Activated naive CD8-positive, alpha-beta T cell treated with anti-CD3 and anti-CD28 coated beads, Interleukin-2, amount 10 ng/mL, durations not matched to agents 7 days and 5 days (primary cell): ENCODE data around the gene DGCR2. TPM values are rescaled to one million over a fixed set of nuclear protein-coding genes. Genes with fewer than 3 reads are reported as not detected.
"Not testable (repeated sequence)": the region's sequence is repeated elsewhere in the genome, so short reads cannot be mapped to it uniquely, and the experiment has no call there.

Experiments used
- ATAC-seq: fragments of 150-1000 bp; cut with Tn5 transposase; one replicate; pipeline ENCODE4 v1.10.0; 2021; ENCODE audit warnings: low read depth, moderate library complexity
- POLR2A ChIA-PET: fragments of 350-600 bp; sonication (Branson Sonifier 250); formaldehyde crosslinking; loops from one replicate; lab custom pipeline; 2021; ENCODE audit warnings: antibody characterized with exemption; lab: Charles Lee
- DNase-seq: peaks from one replicate; pipeline ENCODE4 v3.0.0; 2021
- H3K27ac Mint-ChIP-seq: one replicate; pipeline ENCODE4 v1.8.0; 2022; ENCODE audit warnings: mild to moderate bottlenecking, mixed read lengths
- H3K27me3 Mint-ChIP-seq: one replicate; pipeline ENCODE4 v1.8.0; 2022; ENCODE audit warnings: mild to moderate bottlenecking, moderate library complexity, mixed read lengths
- H3K36me3 Mint-ChIP-seq: one replicate; pipeline ENCODE4 v1.8.0; 2021; ENCODE audit warnings: mild to moderate bottlenecking, mixed read lengths
- H3K4me1 Mint-ChIP-seq: one replicate; pipeline ENCODE4 v1.8.0; 2021; ENCODE audit warnings: mixed read lengths
- H3K4me3 Mint-ChIP-seq: one replicate; pipeline ENCODE4 v1.8.0; 2022; ENCODE audit warnings: mild to moderate bottlenecking, moderate library complexity, mixed read lengths
- H3K9me3 Mint-ChIP-seq: one replicate; pipeline ENCODE4 v1.8.0; 2021; ENCODE audit warnings: mixed read lengths
- total RNA-seq, 2 experiments: library from RNA; stranded (reverse); gene quantifications; one replicate each; pipeline ENCODE4 v1.2.3, GENCODE V29; 2021

The DGCR2 gene
- total RNA-seq, 2 experiments from 2014 or later = 38.0 to 38.3 TPM

GRCh38 chr22:19018256-19018655 is 104.0 kb downstream of the DGCR2 start:
- H3K36me3 Mint-ChIP-seq = no peaks in the 10 kb centered on the region
- no peak overlapping the region for H3K4me3 Mint-ChIP-seq
- POLR2A ChIA-PET = no interaction called here
- H3K27ac Mint-ChIP-seq = no peak overlapping the region
- DNase-seq (no peak), ATAC-seq (no peak)
- no peaks in the 10 kb centered on the region for H3K4me1 Mint-ChIP-seq
- H3K9me3 Mint-ChIP-seq = no peaks in the 10 kb centered on the region
- H3K27me3 Mint-ChIP-seq = peaks cover 16% of the 10 kb centered on the region

- ATAC-seq = no peak
- Mint-ChIP-seq H3K4me3 (no peak overlapping the region), H3K36me3 (no peaks in the 10 kb centered on the region), H3K4me1 (no peaks in the 10 kb centered on the region), H3K27me3 (peaks cover 22% of the 10 kb centered on the region), H3K9me3 (no peaks in the 10 kb centered on the region), H3K27ac (no peak overlapping the region)
- DNase-seq = no peak
- POLR2A ChIA-PET = no interaction called here
These were observed 106.0 kb downstream of the DGCR2 start for GRCh38 chr22:19016081-19016766.

GRCh38 chr22:19014886-19015285 is 107.3 kb downstream of the DGCR2 start:
- peaks cover 33% of the 10 kb centered on the region for H3K27me3 Mint-ChIP-seq
- H3K36me3 Mint-ChIP-seq = no peaks in the 10 kb centered on the region
- POLR2A ChIA-PET = no interaction called here
- no peak overlapping the region for H3K27ac Mint-ChIP-seq
- no peak for ATAC-seq
- H3K4me1 Mint-ChIP-seq = no peaks in the 10 kb centered on the region
- no peak for DNase-seq
- H3K4me3 Mint-ChIP-seq = no peak overlapping the region
- H3K9me3 Mint-ChIP-seq = no peaks in the 10 kb centered on the region

GRCh38 chr22:19013881-19014598 is 108.2 kb downstream of the DGCR2 start:
- POLR2A ChIA-PET, H3K36me3 Mint-ChIP-seq, H3K9me3 Mint-ChIP-seq, DNase-seq, H3K27ac Mint-ChIP-seq, H3K4me1 Mint-ChIP-seq, H3K4me3 Mint-ChIP-seq, ATAC-seq: not testable (repeated sequence)
- peaks cover 30% of the 10 kb centered on the region for H3K27me3 Mint-ChIP-seq

- H3K4me1 Mint-ChIP-seq, H3K4me3 Mint-ChIP-seq, POLR2A ChIA-PET, H3K9me3 Mint-ChIP-seq, H3K27ac Mint-ChIP-seq, H3K36me3 Mint-ChIP-seq, ATAC-seq, DNase-seq: not testable (repeated sequence)
- peaks cover 30% of the 10 kb centered on the region for H3K27me3 Mint-ChIP-seq
These were observed 108.8 kb downstream of the DGCR2 start for GRCh38 chr22:19013411-19013810.

- POLR2A ChIA-PET = no interaction called here
- Mint-ChIP-seq H3K4me3 (no peak overlapping the region), H3K9me3 (no peaks in the 10 kb centered on the region), H3K4me1 (no peaks in the 10 kb centered on the region), H3K27me3 (peaks cover 31% of the 10 kb centered on the region), H3K36me3 (no peaks in the 10 kb centered on the region), H3K27ac (no peak overlapping the region)
- no peak for ATAC-seq
- DNase-seq = no peak
These were observed 109.8 kb downstream of the DGCR2 start for GRCh38 chr22:19012308-19012986.

DNA sequence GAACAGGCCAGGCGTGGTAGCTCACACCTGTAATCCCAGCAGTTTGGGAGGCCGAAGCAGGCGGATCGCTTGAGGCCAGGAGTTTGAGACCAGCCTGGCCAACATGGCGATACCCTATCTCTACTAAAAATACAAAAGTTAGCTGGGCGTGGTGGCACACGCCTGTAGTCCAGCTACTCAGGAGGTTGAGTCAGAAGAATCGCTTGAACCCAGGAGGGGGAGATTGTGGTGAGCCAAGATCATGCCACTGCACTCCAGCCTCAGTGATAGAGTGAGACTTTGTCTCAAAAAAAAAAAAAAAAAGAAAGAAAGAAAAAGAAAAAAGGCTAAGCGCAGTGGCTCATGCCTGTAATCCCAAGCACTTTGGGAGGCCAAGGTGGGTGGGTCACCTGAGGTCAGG is 110.6 kb downstream of the DGCR2 start:
- POLR2A ChIA-PET = interaction anchor here (0.7 kb wide), 1 partner anchor 45 kb away, joined by 3 read pairs; no protein-coding TSS in a partner anchor
- H3K4me3 Mint-ChIP-seq, H3K36me3 Mint-ChIP-seq, ATAC-seq, H3K4me1 Mint-ChIP-seq, H3K9me3 Mint-ChIP-seq, H3K27ac Mint-ChIP-seq, DNase-seq: not testable (repeated sequence)
- H3K27me3 Mint-ChIP-seq = peaks cover 32% of the 10 kb centered on the region

- Mint-ChIP-seq H3K27me3 (peaks cover 32% of the 10 kb centered on the region), H3K27ac (no peak overlapping the region), H3K4me3 (no peak overlapping the region), H3K4me1 (no peaks in the 10 kb centered on the region), H3K36me3 (no peaks in the 10 kb centered on the region), H3K9me3 (no peaks in the 10 kb centered on the region)
- DNase-seq (no peak), ATAC-seq (no peak)
- POLR2A ChIA-PET = interaction anchor here (0.7 kb wide), 1 partner anchor 45 kb away, joined by 3 read pairs; no protein-coding TSS in a partner anchor
These were observed 111.1 kb downstream of the DGCR2 start for GRCh38 chr22:19011075-19011474.

GRCh38 chr22:19005905-19006304 is 116.3 kb downstream of the DGCR2 start:
- H3K27me3 Mint-ChIP-seq = peaks cover 38% of the 10 kb centered on the region
- H3K36me3 Mint-ChIP-seq = no peaks in the 10 kb centered on the region
- no peaks in the 10 kb centered on the region for H3K9me3 Mint-ChIP-seq
- no peak overlapping the region for H3K27ac Mint-ChIP-seq
- no peak overlapping the region for H3K4me3 Mint-ChIP-seq
- no peaks in the 10 kb centered on the region for H3K4me1 Mint-ChIP-seq
- POLR2A ChIA-PET = no interaction called here
- ATAC-seq = no peak
- no peak for DNase-seq

DNA sequence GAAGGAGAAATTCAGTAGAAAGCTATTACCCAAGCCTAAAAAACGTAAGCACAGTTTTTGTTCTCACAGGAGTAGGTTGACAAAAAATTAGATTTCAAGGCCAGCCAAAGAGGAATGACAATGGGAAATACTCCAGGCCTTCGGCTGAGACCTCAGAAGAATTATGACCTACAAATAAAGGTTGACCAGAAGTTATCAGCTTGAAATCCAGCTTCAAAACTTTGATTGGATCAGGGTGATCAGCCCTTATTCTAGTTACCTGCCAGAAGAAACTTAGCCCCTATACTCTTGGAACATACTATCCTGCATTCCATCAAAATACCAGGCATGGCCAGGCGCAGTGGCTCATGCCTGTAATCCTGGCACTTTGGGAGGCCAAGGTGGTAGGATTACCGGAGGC is 117.7 kb downstream of the DGCR2 start:
- POLR2A ChIA-PET = no interaction called here
- ATAC-seq = no peak
- H3K9me3 Mint-ChIP-seq = no peaks in the 10 kb centered on the region
- H3K27me3 Mint-ChIP-seq = peaks cover 31% of the 10 kb centered on the region
- H3K4me1 Mint-ChIP-seq = no peaks in the 10 kb centered on the region
- no peak for DNase-seq
- no peak overlapping the region for H3K4me3 Mint-ChIP-seq
- H3K27ac Mint-ChIP-seq = no peak overlapping the region
- H3K36me3 Mint-ChIP-seq = no peaks in the 10 kb centered on the region

- Mint-ChIP-seq H3K9me3 (no peaks in the 10 kb centered on the region), H3K27ac (no peak overlapping the region), H3K27me3 (peaks cover 36% of the 10 kb centered on the region), H3K36me3 (no peaks in the 10 kb centered on the region), H3K4me1 (no peaks in the 10 kb centered on the region), H3K4me3 (no peak overlapping the region)
- DNase-seq (no peak), ATAC-seq (no peak)
- POLR2A ChIA-PET = no interaction called here
These were observed 118.7 kb downstream of the DGCR2 start for GRCh38 chr22:19003508-19003907.

- no peaks in the 10 kb centered on the region for H3K36me3 Mint-ChIP-seq
- H3K27me3 Mint-ChIP-seq = peaks cover 35% of the 10 kb centered on the region
- no peak for DNase-seq
- no peaks in the 10 kb centered on the region for H3K4me1 Mint-ChIP-seq
- no peaks in the 10 kb centered on the region for H3K9me3 Mint-ChIP-seq
- no peak overlapping the region for H3K27ac Mint-ChIP-seq
- ATAC-seq = no peak
- no peak overlapping the region for H3K4me3 Mint-ChIP-seq
- POLR2A ChIA-PET = no interaction called here
These were observed 119.6 kb downstream of the DGCR2 start for GRCh38 chr22:19002684-19003038.

- H3K27ac Mint-ChIP-seq = no peak overlapping the region
- peaks cover 37% of the 10 kb centered on the region for H3K27me3 Mint-ChIP-seq
- H3K4me1 Mint-ChIP-seq = no peaks in the 10 kb centered on the region
- no peak overlapping the region for H3K4me3 Mint-ChIP-seq
- no peaks in the 10 kb centered on the region for H3K9me3 Mint-ChIP-seq
- POLR2A ChIA-PET = no interaction called here
- ATAC-seq = no peak
- H3K36me3 Mint-ChIP-seq = no peaks in the 10 kb centered on the region
- DNase-seq = no peak
These were observed 121.0 kb downstream of the DGCR2 start for GRCh38 chr22:19001204-19001603.

- H3K36me3 Mint-ChIP-seq, H3K4me3 Mint-ChIP-seq, ATAC-seq, H3K9me3 Mint-ChIP-seq, POLR2A ChIA-PET, H3K27ac Mint-ChIP-seq, H3K4me1 Mint-ChIP-seq, DNase-seq: not testable (repeated sequence)
- peaks cover 37% of the 10 kb centered on the region for H3K27me3 Mint-ChIP-seq
These were observed 122.1 kb downstream of the DGCR2 start for GRCh38 chr22:19000106-19000505.
